K562 (cell line): Measurements from ENCODE around the gene ZCCHC24.
A peak's percentile ranks its signal among the peaks of the same experiment; 100 is the strongest.

Source experiments
- BCLAF1 ChIP-seq, 2 experiments: fragments of 450-650 bp in 1 of 2; IDR thresholded peaks; 2 replicates each; pipeline ENCODE4 v1.6.1; 2011 to 2017; ENCODE audit warnings: low read depth in 2 of 2, antibody characterized with exemption in 1 of 2, borderline replicate concordance in 1 of 2, low read length in 1 of 2, mild to moderate bottlenecking in 1 of 2, mixed read lengths in 1 of 2; ENCODE audit not compliant: control insufficient read depth in 1 of 2
- EHMT2 ChIP-seq: fragments of 450-650 bp; IDR thresholded peaks from 2 replicates; pipeline ENCODE4 v1.6.1; 2018; ENCODE audit warnings: antibody characterized with exemption
- JUNB ChIP-seq: fragments of 450-650 bp; formaldehyde crosslinking; conservative IDR thresholded peaks from 2 replicates; pipeline ENCODE4 v1.4.0; 2020; ENCODE audit warnings: mild to moderate bottlenecking
- POLR2AphosphoS5 ChIP-seq: IDR thresholded peaks from 2 replicates; pipeline ENCODE4 v1.6.1; 2011; ENCODE audit warnings: mild to moderate bottlenecking, low read depth, low read length, moderate library complexity; ENCODE audit not compliant: control insufficient read depth, insufficient read depth
- TBL1XR1 ChIP-seq, 2 experiments: IDR thresholded peaks; 2 replicates each; pipeline ENCODE4 v1.6.1; 2012; ENCODE audit warnings: improper control_type of control experiment in 2 of 2, low read length in 2 of 2, mild to moderate bottlenecking in 1 of 2
- TF ChIP-seq, protein P1 (sequence below): sonication (generic); formaldehyde crosslinking; IDR thresholded peaks from 2 replicates; pipeline ENCODE4 v1.9.0; 2022; ENCODE audit warnings: mild to moderate bottlenecking, missing genetic modification reagents
- TF ChIP-seq, protein P2 (sequence below): sonication (generic); formaldehyde crosslinking; IDR thresholded peaks from 2 replicates; pipeline ENCODE4 v1.8.1; 2022; ENCODE audit warnings: missing genetic modification reagents
- TF ChIP-seq, protein P3 (sequence below), 3 experiments: IDR thresholded peaks in 2 of 3; conservative IDR thresholded peaks in 1 of 3; 2 replicates each; pipeline ENCODE4 v1.5.1; 2011 to 2012; ENCODE audit warnings: low read length in 3 of 3, mild to moderate bottlenecking in 3 of 3, control low read depth in 2 of 3, improper control_type of control experiment in 1 of 3, inconsistent platforms in 1 of 3, low read depth in 1 of 3, mixed read lengths in 1 of 3, moderate library complexity in 1 of 3; ENCODE audit not compliant: insufficient read depth in 2 of 3

DNA sequence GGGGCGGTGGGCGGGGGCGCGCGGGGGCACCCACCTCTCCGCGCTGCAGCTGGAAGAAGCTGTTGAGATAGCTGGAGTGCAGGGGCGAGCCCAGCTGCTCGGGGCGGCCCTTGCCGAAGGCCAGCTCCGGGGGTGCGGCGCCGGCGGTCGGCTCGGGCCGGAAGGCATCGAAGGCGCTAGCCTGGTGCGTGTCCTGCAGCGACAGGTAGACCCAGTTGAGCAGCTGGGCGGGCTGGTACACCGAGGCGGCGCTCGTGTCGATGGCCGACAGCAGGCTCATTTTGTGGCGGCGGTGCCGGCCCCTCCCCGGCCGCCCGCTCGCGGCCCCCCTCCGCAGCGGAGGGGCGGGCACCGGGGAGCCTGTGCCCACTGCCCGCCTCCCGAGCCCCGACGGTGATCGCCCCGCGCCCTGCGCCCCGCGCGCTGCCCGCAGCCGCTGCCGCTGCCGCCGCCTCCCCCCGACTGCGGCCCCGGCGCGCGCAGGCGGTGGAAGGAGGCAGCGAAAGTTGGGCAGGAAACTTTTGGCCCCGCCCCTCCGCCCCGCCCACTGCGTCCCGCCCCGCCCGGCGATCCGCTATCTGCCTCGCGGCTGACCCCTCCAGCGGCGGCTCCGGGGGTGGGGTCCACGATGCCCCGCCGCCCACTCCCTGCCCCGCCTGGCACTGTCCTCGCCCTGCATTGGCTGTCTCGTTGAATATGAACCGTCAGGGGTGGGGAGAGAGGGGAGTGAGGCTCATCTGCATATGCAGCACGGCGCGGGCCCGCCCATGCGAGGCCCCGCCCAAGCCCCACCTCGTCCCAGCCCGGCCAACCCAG is at the start of gene ZCCHC24:
- TF ChIP-seq EHMT2 (no peak), JUNB (CRISPR knock-in tag) (no peak), TBL1XR1 (IDR thresholded peaks at IDR 0.05; ENCODE audit: low read length in 2 of 2) (no peak), BCLAF1 (IDR thresholded peaks at IDR 0.05; ENCODE audit: borderline replicate concordance in 1 of 2, control insufficient read depth in 1 of 2, low read depth in 2 of 2, low read length in 1 of 2) (0 out of 4 replicates have a peak, but pooled peaks of 1 of the 2 experiments have one; percentile 46), POLR2AphosphoS5 (no peak)
- TF ChIP-seq, protein P1, sequence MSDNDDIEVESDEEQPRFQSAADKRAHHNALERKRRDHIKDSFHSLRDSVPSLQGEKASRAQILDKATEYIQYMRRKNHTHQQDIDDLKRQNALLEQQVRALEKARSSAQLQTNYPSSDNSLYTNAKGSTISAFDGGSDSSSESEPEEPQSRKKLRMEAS (CRISPR knock-in tag): peak; percentile 44; the same call in 1 of the 2 replicates
- TF ChIP-seq, protein P2, sequence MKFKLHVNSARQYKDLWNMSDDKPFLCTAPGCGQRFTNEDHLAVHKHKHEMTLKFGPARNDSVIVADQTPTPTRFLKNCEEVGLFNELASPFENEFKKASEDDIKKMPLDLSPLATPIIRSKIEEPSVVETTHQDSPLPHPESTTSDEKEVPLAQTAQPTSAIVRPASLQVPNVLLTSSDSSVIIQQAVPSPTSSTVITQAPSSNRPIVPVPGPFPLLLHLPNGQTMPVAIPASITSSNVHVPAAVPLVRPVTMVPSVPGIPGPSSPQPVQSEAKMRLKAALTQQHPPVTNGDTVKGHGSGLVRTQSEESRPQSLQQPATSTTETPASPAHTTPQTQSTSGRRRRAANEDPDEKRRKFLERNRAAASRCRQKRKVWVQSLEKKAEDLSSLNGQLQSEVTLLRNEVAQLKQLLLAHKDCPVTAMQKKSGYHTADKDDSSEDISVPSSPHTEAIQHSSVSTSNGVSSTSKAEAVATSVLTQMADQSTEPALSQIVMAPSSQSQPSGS (CRISPR knock-in tag): no peak
- TF ChIP-seq, protein P3, sequence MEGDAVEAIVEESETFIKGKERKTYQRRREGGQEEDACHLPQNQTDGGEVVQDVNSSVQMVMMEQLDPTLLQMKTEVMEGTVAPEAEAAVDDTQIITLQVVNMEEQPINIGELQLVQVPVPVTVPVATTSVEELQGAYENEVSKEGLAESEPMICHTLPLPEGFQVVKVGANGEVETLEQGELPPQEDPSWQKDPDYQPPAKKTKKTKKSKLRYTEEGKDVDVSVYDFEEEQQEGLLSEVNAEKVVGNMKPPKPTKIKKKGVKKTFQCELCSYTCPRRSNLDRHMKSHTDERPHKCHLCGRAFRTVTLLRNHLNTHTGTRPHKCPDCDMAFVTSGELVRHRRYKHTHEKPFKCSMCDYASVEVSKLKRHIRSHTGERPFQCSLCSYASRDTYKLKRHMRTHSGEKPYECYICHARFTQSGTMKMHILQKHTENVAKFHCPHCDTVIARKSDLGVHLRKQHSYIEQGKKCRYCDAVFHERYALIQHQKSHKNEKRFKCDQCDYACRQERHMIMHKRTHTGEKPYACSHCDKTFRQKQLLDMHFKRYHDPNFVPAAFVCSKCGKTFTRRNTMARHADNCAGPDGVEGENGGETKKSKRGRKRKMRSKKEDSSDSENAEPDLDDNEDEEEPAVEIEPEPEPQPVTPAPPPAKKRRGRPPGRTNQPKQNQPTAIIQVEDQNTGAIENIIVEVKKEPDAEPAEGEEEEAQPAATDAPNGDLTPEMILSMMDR (IDR thresholded peaks at IDR 0.05 in 2 of 3, conservative IDR thresholded peaks at IDR 0.05 in 1 of 3; ENCODE audit: insufficient read depth in 2 of 3, low read depth in 1 of 3, low read length in 3 of 3): no peak
